GM23338 (cell line): ENCODE results near the gene ELOVL4. TPM values are rescaled to one million over a fixed set of nuclear protein-coding genes. Genes with fewer than 3 reads are reported as not detected.

Experiments used
- ATAC-seq: fragments of 200-7000 bp; cut with Tn5 transposase; 3 replicates; pipeline ENCODE4 v1.9.1; 2020
- DNase-seq: peaks from one replicate; pipeline ENCODE4 v3.0.0-alpha.2; 2015; ENCODE audit warnings: low spot score
- H2AFZ ChIP-seq: fragments of 200-600 bp; sonication (generic); 2 replicates; pipeline ENCODE4 v1.8.0; 2016; ENCODE audit warnings: antibody characterized with exemption, mild to moderate bottlenecking, moderate library complexity
- H3F3A ChIP-seq: fragments of 200-600 bp; sonication (generic); replicated peaks from 2 replicates; pipeline ENCODE4 v1.8.0; 2017; ENCODE audit warnings: antibody characterized with exemption, mixed run types, low read depth
- H3K27ac ChIP-seq: fragments of 200-600 bp; sonication (generic); 2 replicates; pipeline ENCODE4 v1.6.1; 2016; ENCODE audit warnings: low read depth
- H3K27me3 ChIP-seq: fragments of 200-600 bp; sonication (generic); 2 replicates; pipeline ENCODE4 v1.8.0; 2016; ENCODE audit warnings: mild to moderate bottlenecking, mixed run types, moderate library complexity; ENCODE audit not compliant: insufficient read depth
- H3K36me3 ChIP-seq: fragments of 200-600 bp; sonication (generic); 2 replicates; pipeline ENCODE4 v1.8.0; 2016; ENCODE audit warnings: mild to moderate bottlenecking; ENCODE audit not compliant: insufficient read depth
- H3K4me1 ChIP-seq: fragments of 200-600 bp; sonication (generic); 2 replicates; pipeline ENCODE4 v1.8.0; 2016; ENCODE audit warnings: mild to moderate bottlenecking, moderate library complexity; ENCODE audit not compliant: insufficient read depth
- H3K4me2 ChIP-seq: fragments of 200-600 bp; sonication (generic); 2 replicates; pipeline ENCODE4 v1.7.1; 2017; ENCODE audit warnings: mixed run types
- H3K4me3 ChIP-seq: fragments of 200-600 bp; sonication (generic); 2 replicates; pipeline ENCODE4 v1.6.1; 2016; ENCODE audit warnings: mixed run types
- H3K79me2 ChIP-seq: fragments of 200-600 bp; sonication (generic); replicated peaks from 2 replicates; pipeline ENCODE4 v1.8.0; 2017; ENCODE audit warnings: mild to moderate bottlenecking; ENCODE audit not compliant: insufficient read depth
- H3K9me2 ChIP-seq: fragments of 200-600 bp; sonication (generic); 2 replicates; pipeline ENCODE4 v1.8.0; 2017; ENCODE audit not compliant: insufficient read depth
- H4K20me1 ChIP-seq: fragments of 200-600 bp; sonication (generic); replicated peaks from 2 replicates; pipeline ENCODE4 v1.8.0; 2017; ENCODE audit warnings: mild to moderate bottlenecking; ENCODE audit not compliant: insufficient read depth
- H3K27ac Mint-ChIP-seq: 2 replicates; pipeline ENCODE4 v1.8.0; 2020; ENCODE audit warnings: inconsistent platforms, mild to moderate bottlenecking, moderate library complexity, mixed read lengths
- H3K27me3 Mint-ChIP-seq: 3 replicates; pipeline ENCODE4 v1.8.0; 2022; ENCODE audit warnings: low read depth, mild to moderate bottlenecking, moderate library complexity, mixed read lengths, inconsistent platforms; ENCODE audit not compliant: insufficient read depth, poor library complexity
- H3K36me3 Mint-ChIP-seq: 3 replicates; pipeline ENCODE4 v1.8.0; 2021; ENCODE audit warnings: low read depth, mild to moderate bottlenecking, inconsistent platforms, moderate library complexity, mixed read lengths
- H3K4me1 Mint-ChIP-seq: 3 replicates; pipeline ENCODE4 v1.8.0; 2020; ENCODE audit warnings: mild to moderate bottlenecking, inconsistent platforms, mixed read lengths
- H3K4me3 Mint-ChIP-seq: 3 replicates; pipeline ENCODE4 v1.8.0; 2021; ENCODE audit warnings: moderate library complexity, mild to moderate bottlenecking, inconsistent platforms, mixed read lengths
- H3K9me3 Mint-ChIP-seq: 3 replicates; pipeline ENCODE4 v1.8.0; 2020; ENCODE audit warnings: moderate library complexity, mild to moderate bottlenecking, inconsistent platforms, mixed read lengths
- CREB1 ChIP-seq: fragments of 250-450 bp; sonication (Bioruptor Pico); IDR thresholded peaks from 2 replicates; pipeline ENCODE4 v1.5.0; 2020; ENCODE audit warnings: low read depth, mild to moderate bottlenecking, moderate library complexity
- JUNB ChIP-seq: IDR thresholded peaks from one replicate; pipeline ENCODE4 v1.6.1; 2016; ENCODE audit warnings: antibody characterized with exemption; ENCODE audit not compliant: unreplicated experiment
- REST ChIP-seq: IDR thresholded peaks from one replicate; pipeline ENCODE4 v1.6.1; 2018; ENCODE audit warnings: antibody characterized with exemption; ENCODE audit not compliant: unreplicated experiment
- polyA plus RNA-seq: library from polyadenylated mRNA; unstranded; fragments of >200 nt; fragmentation: Nextera tagmentation; extraction: Ambion mirVana; gene quantifications from 2 replicates; pipeline ENCODE4 v1.2.1, GENCODE V29; 2016
- total RNA-seq: library from RNA; depleted of rRNA; stranded (reverse); fragments of >200 nt; shearing (Covaris generic); gene quantifications from 2 replicates; pipeline ENCODE4 v1.2.3, GENCODE V29; 2014
- TF ChIP-seq, protein P1 (sequence below), 2 experiments: fragments of 200-600 bp in 1 of 2; sonication (generic) in 1 of 2; conservative IDR thresholded peaks; 2 replicates each; pipeline versions ENCODE4 v1.5.1 to v1.6.1; 2016 to 2017; ENCODE audit warnings: antibody characterized with exemption in 2 of 2, low read depth in 2 of 2, mild to moderate bottlenecking in 2 of 2, moderate library complexity in 1 of 2
- TF ChIP-seq, protein P2 (sequence below): fragments of 250-450 bp; sonication (Bioruptor Pico); IDR thresholded peaks from 2 replicates; pipeline ENCODE4 v1.5.0; 2020; ENCODE audit warnings: mild to moderate bottlenecking, moderate library complexity

The ELOVL4 gene
- total and polyA plus RNA-seq, 2 experiments from 2014 or later: 13.3 to 16.8 TPM

- H3K4me3 Mint-ChIP-seq: no peak overlapping the region
- Histone ChIP-seq H3K4me3 (no peak overlapping the region), H3K4me2 (no peak overlapping the region), H3K36me3 (no peaks in the 10 kb centered on the region), H3F3A (no peaks in the 10 kb centered on the region), H4K20me1 (no peaks in the 10 kb centered on the region), H3K79me2 (no peaks in the 10 kb centered on the region), H3K4me1 (peaks cover 21% of the 10 kb centered on the region), H3K27me3 (no peaks in the 10 kb centered on the region), H3K27ac (no peak overlapping the region), H2AFZ (no peak overlapping the region), H3K9me2 (no peaks in the 10 kb centered on the region; the same call in 1 of the 2 replicates)
- DNase-seq (no peak), ATAC-seq (no peak)
- H3K4me1 Mint-ChIP-seq: peaks cover 29% of the 10 kb centered on the region
- TF ChIP-seq, protein P1, sequence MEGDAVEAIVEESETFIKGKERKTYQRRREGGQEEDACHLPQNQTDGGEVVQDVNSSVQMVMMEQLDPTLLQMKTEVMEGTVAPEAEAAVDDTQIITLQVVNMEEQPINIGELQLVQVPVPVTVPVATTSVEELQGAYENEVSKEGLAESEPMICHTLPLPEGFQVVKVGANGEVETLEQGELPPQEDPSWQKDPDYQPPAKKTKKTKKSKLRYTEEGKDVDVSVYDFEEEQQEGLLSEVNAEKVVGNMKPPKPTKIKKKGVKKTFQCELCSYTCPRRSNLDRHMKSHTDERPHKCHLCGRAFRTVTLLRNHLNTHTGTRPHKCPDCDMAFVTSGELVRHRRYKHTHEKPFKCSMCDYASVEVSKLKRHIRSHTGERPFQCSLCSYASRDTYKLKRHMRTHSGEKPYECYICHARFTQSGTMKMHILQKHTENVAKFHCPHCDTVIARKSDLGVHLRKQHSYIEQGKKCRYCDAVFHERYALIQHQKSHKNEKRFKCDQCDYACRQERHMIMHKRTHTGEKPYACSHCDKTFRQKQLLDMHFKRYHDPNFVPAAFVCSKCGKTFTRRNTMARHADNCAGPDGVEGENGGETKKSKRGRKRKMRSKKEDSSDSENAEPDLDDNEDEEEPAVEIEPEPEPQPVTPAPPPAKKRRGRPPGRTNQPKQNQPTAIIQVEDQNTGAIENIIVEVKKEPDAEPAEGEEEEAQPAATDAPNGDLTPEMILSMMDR (conservative IDR thresholded peaks at IDR 0.05; ENCODE audit: low read depth in 2 of 2): no peak
- TF ChIP-seq CREB1 (no peak), JUNB (no peak)
- TF ChIP-seq, protein P2, sequence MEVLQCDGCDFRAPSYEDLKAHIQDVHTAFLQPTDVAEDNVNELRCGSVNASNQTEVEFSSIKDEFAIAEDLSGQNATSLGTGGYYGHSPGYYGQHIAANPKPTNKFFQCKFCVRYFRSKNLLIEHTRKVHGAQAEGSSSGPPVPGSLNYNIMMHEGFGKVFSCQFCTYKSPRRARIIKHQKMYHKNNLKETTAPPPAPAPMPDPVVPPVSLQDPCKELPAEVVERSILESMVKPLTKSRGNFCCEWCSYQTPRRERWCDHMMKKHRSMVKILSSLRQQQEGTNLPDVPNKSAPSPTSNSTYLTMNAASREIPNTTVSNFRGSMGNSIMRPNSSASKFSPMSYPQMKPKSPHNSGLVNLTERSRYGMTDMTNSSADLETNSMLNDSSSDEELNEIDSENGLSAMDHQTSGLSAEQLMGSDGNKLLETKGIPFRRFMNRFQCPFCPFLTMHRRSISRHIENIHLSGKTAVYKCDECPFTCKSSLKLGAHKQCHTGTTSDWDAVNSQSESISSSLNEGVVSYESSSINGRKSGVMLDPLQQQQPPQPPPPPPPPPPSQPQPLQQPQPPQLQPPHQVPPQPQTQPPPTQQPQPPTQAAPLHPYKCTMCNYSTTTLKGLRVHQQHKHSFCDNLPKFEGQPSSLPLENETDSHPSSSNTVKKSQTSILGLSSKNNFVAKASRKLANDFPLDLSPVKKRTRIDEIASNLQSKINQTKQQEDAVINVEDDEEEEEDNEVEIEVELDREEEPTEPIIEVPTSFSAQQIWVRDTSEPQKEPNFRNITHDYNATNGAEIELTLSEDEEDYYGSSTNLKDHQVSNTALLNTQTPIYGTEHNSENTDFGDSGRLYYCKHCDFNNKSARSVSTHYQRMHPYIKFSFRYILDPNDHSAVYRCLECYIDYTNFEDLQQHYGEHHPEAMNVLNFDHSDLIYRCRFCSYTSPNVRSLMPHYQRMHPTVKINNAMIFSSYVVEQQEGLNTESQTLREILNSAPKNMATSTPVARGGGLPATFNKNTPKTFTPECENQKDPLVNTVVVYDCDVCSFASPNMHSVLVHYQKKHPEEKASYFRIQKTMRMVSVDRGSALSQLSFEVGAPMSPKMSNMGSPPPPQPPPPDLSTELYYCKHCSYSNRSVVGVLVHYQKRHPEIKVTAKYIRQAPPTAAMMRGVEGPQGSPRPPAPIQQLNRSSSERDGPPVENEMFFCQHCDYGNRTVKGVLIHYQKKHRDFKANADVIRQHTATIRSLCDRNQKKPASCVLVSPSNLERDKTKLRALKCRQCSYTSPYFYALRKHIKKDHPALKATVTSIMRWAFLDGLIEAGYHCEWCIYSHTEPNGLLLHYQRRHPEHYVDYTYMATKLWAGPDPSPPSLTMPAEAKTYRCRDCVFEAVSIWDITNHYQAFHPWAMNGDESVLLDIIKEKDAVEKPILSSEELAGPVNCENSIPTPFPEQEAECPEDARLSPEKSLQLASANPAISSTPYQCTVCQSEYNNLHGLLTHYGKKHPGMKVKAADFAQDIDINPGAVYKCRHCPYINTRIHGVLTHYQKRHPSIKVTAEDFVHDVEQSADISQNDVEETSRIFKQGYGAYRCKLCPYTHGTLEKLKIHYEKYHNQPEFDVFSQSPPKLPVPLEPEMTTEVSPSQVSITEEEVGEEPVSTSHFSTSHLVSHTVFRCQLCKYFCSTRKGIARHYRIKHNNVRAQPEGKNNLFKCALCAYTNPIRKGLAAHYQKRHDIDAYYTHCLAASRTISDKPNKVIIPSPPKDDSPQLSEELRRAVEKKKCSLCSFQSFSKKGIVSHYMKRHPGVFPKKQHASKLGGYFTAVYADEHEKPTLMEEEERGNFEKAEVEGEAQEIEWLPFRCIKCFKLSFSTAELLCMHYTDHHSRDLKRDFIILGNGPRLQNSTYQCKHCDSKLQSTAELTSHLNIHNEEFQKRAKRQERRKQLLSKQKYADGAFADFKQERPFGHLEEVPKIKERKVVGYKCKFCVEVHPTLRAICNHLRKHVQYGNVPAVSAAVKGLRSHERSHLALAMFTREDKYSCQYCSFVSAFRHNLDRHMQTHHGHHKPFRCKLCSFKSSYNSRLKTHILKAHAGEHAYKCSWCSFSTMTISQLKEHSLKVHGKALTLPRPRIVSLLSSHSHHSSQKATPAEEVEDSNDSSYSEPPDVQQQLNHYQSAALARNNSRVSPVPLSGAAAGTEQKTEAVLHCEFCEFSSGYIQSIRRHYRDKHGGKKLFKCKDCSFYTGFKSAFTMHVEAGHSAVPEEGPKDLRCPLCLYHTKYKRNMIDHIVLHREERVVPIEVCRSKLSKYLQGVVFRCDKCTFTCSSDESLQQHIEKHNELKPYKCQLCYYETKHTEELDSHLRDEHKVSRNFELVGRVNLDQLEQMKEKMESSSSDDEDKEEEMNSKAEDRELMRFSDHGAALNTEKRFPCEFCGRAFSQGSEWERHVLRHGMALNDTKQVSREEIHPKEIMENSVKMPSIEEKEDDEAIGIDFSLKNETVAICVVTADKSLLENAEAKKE (CRISPR knock-in tag): no peak
- H3K27ac Mint-ChIP-seq: no peak overlapping the region
- no peaks in the 10 kb centered on the region for H3K36me3 Mint-ChIP-seq
- peaks cover 2% of the 10 kb centered on the region for H3K27me3 Mint-ChIP-seq
- no peaks in the 10 kb centered on the region for H3K9me3 Mint-ChIP-seq
Observed at GRCh38 chr6:79911992-79912391, 35.4 kb downstream of the ELOVL4 start.

DNA sequence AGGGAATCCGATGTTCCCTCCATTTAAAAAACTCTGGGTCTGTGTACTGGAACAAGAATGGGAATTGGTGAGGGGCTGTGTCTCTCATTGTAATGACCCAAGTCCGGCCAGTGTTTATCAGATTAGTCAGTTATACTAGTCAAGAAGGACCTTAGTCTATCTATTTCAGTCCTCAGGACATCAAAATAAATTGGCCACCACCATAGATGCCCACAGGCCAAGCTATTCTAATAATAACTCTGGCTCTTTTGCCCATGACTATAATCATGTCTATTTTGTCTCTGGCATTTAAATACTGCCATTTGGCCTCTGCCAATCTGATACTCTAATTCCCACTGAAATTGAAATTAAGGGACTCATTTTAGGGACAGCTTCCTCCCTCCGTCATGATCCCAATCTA lies 37.8 kb downstream of the ELOVL4 start:
- Mint-ChIP-seq H3K27me3 (peaks cover 2% of the 10 kb centered on the region), H3K36me3 (no peaks in the 10 kb centered on the region), H3K9me3 (no peaks in the 10 kb centered on the region), H3K4me1 (peaks cover 29% of the 10 kb centered on the region), H3K4me3 (no peak overlapping the region), H3K27ac (no peak overlapping the region)
- Histone ChIP-seq H3K36me3 (no peaks in the 10 kb centered on the region), H3F3A (no peaks in the 10 kb centered on the region), H3K4me1 (peaks cover 21% of the 10 kb centered on the region), H3K27me3 (no peaks in the 10 kb centered on the region), H3K9me2 (no peaks in the 10 kb centered on the region; the same call in 1 of the 2 replicates), H3K4me2 (no peak overlapping the region), H2AFZ (no peak overlapping the region), H3K4me3 (no peak overlapping the region), H3K79me2 (no peaks in the 10 kb centered on the region), H3K27ac (no peak overlapping the region), H4K20me1 (no peaks in the 10 kb centered on the region)
- ATAC-seq (no peak), DNase-seq (no peak)
- TF ChIP-seq JUNB: no peak
- TF ChIP-seq REST: no peak
